GM20431 (cell line): ENCODE results near the gene NR2F6.

Experiments used
- in situ Hi-C: fragments of 300-500 bp; cut with MseI, MboI; formaldehyde crosslinking; loops from one replicate; pipeline ENCODE4 v1.15.0; 2020; ENCODE audit warnings: low sequenced_read_pairs; ENCODE audit not compliant: unreplicated experiment

NR2F6 gene

GRCh38 chr19:17242431-17243208 is 3.1 kb downstream of the NR2F6 start:
- in situ Hi-C loops, result no loop called here

- in situ Hi-C loops, result no loop called here
Measured at GRCh38 chr19:17240826-17241399, 4.8 kb downstream of the NR2F6 start.

- in situ Hi-C loops, result no loop called here
Measured at GRCh38 chr19:17240062-17240752, 5.5 kb downstream of the NR2F6 start.

GRCh38 chr19:17237747-17238706 is 7.7 kb downstream of the NR2F6 start:
- in situ Hi-C loops, result no loop called here

GRCh38 chr19:17236811-17237543 is 8.7 kb downstream of the NR2F6 start:
- in situ Hi-C loops, result no loop called here

- in situ Hi-C loops, result no loop called here
Measured at GRCh38 chr19:17235971-17236777, 9.5 kb downstream of the NR2F6 start.

- in situ Hi-C loops, result no loop called here
Measured at GRCh38 chr19:17235300-17235970, 10.3 kb downstream of the NR2F6 start.

- in situ Hi-C loops, result no loop called here
Measured at GRCh38 chr19:17234911-17235299, 10.8 kb downstream of the NR2F6 start.

GRCh38 chr19:17232258-17232657 is 13.5 kb downstream of the NR2F6 start:
- in situ Hi-C loops, result no loop called here

- in situ Hi-C loops, result no loop called here
Measured at GRCh38 chr19:17229890-17230289, 15.8 kb downstream of the NR2F6 start.

GRCh38 chr19:17227798-17228367 is 17.8 kb downstream of the NR2F6 start:
- in situ Hi-C loops, result no loop called here

GRCh38 chr19:17226002-17226933 is 19.5 kb downstream of the NR2F6 start, which contains the start of gene OCEL1:
Gene OCEL1 (plus strand): TSS chr19:17226226. CDS start chr19:17226248, 22 bp downstream.
- in situ Hi-C loops, result no loop called here

- in situ Hi-C loops, result no loop called here
Measured at GRCh38 chr19:17225053-17225452, 20.7 kb downstream of the NR2F6 start.

- in situ Hi-C loops, result no loop called here
Measured at GRCh38 chr19:17220207-17220758, 25.4 kb downstream of the NR2F6 start.

GRCh38 chr19:17219286-17219685 is 26.4 kb downstream of the NR2F6 start:
- in situ Hi-C loops, result no loop called here

- in situ Hi-C loops, result no loop called here
Measured at GRCh38 chr19:17216058-17216670, 29.6 kb downstream of the NR2F6 start.
